Right forelimb (tissue), 1 donor: ENCODE measurements around the gene OTX2.

Experiments used
- DNase-seq: peaks from one replicate; pipeline ENCODE4 v3.0.0-alpha.2; 2018

Gene OTX2

GRCh38 chr14:56810147-56810719, at the start of gene OTX2:
TSS of gene OTX2 (minus strand) at chr14:56810479. CDS start at chr14:56805456, 5,023 bp downstream.
- no peak for DNase-seq

- DNase-seq, result no peak
Observed at GRCh38 chr14:56858422-56858821, 48.1 kb upstream of the OTX2 start.

- DNase-seq, result no peak
Observed at GRCh38 chr14:56857216-56857615, 46.9 kb upstream of the OTX2 start.

DNA sequence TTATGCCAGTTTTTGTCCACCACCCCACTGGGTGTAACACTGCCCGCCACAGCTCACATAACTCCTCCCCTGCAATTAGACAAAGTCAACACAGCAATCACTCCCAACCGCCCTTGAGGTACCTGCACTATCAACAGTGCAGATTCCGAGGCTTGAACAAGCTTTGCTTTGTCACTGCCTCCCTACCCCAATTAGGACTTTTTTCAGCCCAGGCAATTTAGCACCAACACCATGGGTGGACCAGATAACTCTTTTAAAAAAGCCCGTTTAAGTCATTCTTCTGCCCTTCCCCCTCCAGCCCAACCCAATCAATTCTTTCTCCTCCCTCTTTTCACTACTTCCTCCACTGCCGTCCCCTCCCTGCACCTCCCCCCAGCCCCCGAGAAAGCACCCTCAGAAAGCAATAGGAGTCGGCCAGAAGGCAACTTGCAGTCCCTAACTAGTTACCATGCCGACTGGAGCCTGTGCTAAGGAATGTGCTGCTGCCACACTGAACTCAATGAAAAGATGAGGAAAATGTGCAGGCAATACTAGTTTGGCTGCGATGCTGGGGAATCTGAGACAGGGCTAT, 45.7 kb upstream of the OTX2 start:
- DNase-seq, result no peak

GRCh38 chr14:56854325-56854724, 44.0 kb upstream of the OTX2 start:
- DNase-seq, result no peak

GRCh38 chr14:56846970-56847930, 37.0 kb upstream of the OTX2 start:
- DNase-seq, result no peak

GRCh38 chr14:56844406-56845002, 34.2 kb upstream of the OTX2 start:
- DNase-seq, result no peak

- DNase-seq, result no peak
Observed at GRCh38 chr14:56841611-56842010, 31.3 kb upstream of the OTX2 start.

- DNase-seq, result no peak
Observed at GRCh38 chr14:56840221-56840620, 29.9 kb upstream of the OTX2 start.

DNA sequence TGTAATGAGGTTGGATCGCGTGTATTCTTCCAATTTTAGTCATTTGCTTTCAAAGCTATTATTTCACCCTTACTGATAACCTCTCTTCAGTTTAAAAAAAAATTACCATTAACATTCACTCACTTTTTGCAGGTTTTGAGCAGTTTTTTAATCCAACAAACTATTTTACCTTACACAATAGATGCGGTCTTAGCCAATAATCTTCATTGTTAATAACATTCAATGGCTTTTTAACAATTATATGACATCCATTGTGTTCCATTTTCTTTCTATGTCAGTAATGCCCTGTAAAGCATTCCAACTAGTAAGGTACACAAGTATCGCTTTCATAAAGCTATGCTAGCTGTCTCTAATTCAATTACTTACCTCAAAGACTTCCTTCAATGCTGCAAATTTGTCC, 18.9 kb upstream of the OTX2 start:
- no peak for DNase-seq

DNA sequence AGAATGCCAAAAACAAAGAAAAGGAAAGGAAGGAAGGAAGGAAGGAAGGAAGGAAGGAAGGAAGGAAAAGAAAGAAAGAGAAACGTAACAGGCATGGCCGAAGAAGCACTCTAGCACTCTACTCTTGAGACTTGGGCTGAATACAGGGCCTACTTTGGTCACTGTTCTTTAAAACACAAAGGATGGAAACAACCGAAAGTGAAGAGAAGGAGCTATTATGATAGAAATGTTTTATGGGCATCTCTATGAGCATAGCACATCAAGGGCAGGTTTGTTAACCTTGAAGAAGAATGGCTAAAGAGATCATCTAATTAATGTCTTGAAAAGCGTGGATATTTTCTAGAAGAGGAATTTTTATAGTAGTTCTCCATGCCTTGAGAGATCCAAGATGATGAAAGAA, 15.9 kb upstream of the OTX2 start:
- no peak for DNase-seq

DNA sequence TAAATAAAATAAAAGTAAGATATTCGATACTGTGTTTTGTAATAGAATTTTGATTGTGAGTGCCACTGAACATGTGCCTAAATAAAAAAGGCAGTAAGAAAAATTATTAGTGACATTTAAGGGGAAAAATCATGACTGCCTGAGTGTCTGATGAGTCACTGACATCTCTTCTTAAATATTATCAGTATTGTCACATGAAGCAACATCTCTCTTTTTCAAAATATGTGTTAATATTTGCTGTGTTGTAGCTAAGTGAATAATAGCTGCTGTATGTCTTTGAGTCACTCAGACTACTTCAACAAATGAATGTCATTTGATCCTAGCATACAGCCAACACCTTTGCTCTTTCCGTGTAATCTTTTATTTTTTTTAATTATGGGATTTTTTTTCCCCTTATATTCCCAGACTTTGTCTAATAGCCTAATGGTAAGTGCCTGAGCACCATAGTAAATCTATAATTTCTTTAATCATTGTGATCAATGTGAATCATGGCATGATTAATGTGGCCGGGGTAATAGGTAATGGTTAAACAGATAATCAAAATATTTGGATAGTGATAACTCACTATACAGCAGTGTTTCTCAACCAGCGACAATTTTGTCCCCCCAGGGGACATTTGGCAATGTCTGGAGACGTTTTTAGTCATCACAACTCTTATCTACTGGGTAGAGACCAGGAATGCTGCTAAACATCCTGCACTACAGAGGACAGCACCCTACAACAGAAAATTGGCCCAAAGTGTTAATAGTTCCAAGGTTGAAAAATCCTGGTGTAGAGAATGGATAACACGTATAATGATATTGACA, 11.7 kb upstream of the OTX2 start:
- DNase-seq, result no peak

DNA sequence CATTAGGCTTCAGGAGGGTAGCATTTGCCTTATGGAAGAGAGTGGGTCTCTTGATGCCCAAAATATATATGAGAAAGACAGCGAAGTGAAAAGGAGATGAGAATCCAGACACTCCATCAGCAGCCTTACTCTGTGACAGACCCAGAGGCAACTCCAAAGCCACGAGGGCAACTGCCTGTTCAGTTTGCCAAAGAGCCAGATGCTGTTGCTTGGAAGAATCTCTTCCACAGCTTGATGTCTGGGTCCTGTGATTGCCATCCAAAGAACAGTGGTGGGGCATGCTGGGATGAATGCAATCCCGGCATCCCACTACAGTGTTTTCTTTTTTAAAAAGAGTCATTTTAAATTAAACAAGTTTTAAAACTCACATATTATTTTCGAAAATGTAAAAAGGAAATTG, 10.9 kb upstream of the OTX2 start:
- no peak for DNase-seq

DNA sequence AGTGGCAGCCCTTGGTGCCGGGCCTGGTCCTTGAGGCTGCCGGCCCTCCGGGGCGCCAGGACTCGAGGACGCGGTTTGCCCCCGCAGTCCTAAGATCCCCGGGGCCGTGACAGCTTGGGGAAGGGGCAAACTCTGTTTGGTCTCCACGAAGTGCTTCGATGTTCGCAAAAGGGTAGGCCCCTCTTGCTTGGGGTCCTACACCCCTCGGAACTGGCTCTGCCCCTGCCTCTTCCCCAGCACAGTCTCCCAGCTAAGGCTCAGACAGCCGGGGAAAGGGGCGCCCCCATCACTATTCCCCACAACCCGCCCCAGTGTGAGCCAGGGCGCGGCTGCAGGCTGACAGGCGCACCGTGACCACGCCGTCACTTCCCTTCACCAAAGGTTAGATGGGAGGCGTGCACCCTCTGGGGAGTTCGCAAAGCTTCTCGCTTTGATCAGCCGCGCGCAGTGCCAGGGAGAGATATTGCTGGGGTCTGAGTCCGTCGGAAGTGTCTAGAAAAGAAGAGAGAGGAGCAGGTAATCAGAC, 7.2 kb upstream of the OTX2 start:
- DNase-seq, result no peak

DNA sequence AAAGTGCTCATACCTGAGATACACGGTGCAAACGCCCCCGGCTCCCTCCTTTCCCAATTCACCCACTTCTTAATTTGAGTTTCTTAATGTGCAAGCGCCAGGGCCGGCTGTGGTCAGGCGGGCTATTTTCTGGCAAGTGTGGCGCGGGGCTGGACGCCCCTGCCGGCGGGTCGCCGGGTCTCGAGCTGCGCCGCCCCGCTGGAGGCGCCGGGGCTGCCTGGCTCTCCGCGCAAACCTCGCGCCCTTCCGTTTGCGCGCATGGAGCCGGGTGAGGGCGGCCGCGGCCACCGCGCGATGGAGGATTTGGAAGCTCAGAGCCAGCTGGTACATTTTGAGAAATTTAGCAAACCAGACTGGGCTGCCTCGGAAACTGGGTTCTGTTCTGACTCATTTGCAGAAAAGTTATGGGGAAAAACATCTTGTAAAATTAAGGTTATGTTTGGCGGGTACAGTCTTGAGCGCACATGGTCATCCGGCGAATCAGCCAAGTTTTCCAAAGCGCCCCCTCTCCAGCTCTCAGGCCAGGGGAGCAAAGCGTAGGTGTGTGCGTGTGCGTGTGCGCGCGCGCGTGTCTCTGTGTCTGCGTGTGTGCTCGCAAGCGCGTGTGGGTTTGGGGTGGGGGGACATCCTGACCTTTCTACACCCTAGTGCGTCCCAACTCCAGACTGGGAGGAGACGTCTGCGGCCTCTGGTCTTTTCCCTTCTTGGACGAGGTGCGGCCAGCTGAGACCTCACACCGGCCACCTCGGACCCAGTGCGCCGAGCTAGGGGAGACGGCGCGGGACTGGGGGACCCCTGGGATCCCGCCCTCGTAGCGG, 6.5 kb upstream of the OTX2 start:
- DNase-seq, result no peak

GRCh38 chr14:56815745-56816144, 5.5 kb upstream of the OTX2 start:
- no peak for DNase-seq

DNA sequence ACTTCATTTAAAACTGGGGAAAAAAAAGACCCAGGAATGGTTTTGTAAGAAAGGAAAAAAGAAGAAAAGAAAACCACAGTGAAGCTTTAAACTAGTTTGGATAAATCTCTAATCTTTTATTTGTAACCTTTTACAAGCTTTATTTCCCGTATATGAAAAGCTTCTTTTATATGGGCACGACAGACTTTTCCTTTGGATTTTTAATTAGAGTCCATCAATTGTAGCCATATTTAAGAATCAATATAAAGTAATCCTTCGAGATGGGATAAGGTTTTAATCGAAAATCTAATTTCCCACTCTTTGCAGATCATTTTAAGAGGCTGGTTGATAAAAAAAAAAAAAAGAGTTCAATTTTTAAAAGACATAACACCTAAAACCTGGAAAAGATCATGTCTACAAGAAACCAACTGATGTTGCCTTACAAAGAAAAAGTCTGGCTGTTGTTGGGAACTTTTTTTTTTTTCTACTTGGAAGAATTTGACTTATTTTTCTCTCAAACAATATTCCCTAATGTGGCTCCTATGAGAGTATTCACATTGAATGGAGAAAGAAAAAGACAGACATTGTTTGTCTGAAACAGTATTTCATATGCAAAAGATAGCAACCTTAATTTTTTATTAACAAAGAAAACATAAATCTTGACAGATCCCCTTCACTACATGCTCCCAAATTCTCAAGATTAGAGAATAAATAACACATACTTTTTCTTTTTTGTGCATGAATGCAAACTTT, 4.9 kb upstream of the OTX2 start:
- DNase-seq, result no peak

DNA sequence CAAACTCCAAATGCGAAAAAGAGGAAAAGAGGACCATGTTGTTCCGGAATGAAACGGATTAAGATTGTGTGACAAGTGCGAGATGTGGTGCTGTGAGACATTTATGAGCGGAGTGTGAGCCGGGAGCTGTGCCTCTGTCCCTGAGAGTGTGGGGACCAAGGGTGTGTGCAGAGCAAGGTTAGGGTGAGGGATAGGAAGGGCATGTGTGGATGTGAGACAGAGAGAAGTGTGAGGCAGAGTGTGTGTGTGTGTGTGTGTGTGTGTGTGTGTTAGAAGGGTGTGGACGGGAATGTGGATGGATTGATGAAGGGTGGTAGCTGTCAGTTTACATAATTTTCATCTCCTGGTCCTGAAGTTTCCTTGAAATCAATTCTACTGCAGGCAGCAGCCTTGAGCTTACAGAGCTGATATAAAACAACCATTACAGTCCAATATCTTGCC, 4.3 kb upstream of the OTX2 start:
- DNase-seq, result no peak

DNA sequence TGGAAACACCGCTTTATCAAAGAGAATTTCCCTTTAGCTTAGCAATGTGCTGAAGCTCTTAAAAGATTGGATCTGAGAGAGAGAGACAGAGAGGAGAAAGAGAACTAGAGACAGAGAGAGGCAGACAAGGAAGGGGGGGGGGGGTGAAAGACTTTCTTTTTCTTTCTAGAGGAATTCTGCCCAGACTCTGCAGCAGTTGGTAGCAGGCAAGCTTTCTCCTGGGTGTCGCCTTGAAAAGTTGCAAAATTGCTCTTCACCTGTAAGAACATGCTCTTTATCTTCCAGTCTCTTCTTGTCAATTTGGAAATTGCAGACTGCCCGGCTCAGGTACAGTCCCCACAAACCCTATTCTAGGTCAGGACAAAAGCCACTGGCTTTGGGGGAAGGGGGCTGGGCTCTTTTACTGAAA, 2.9 kb upstream of the OTX2 start:
- no peak for DNase-seq

- DNase-seq, result no peak
Observed at GRCh38 chr14:56812364-56813141, 2.3 kb upstream of the OTX2 start.
